ENCODE measurements around the gene DIO2.

DIO2 gene

DNA sequence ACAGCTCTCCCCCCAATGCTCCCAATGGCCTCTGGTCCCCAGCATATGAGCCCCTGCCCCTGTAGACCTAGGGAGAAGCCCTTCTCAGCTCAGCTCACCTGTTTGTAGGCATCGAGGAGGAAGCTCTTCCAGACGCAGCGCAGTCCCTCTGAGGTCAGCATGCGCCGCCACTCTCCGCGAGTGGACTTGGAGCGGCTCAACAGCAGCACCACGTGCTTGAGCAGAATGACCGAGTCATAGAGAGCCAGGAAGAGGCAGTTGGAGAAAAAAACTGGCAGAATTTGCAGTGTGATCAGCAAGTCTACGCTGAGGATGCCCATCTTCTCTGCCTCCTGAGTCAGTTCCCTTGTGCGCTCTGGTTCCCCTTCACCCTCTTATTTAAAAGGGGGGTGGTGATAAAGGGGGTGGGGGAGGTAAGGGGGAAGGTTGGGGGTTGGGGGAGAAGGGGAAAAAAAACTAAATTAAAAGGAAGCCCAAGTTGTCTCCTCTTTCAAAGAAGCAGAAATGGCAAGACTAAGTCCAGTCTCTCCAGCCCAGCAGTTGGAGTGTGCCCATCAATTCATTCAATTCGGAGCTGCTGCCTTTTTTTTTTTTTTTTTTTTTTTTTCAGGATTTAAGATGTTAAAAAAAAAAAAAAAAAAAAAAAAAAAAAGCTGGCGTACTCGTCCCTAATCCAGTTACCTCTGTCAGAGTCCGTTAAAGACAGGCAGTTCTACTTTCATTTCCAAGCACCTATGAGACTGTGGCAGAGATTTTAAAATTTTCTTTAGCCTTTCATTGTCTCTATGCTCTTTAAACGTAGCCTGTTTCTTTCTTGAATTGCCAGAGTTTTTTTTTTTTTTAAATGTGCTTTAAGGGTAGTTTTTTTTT lies at the start of gene DIO2:
TSS of gene DIO2 (minus strand) at position 352 of the 870 bp plus-strand sequence. CDS start at position 320, 32 bp downstream.
- no peak for DNase-seq

DNA sequence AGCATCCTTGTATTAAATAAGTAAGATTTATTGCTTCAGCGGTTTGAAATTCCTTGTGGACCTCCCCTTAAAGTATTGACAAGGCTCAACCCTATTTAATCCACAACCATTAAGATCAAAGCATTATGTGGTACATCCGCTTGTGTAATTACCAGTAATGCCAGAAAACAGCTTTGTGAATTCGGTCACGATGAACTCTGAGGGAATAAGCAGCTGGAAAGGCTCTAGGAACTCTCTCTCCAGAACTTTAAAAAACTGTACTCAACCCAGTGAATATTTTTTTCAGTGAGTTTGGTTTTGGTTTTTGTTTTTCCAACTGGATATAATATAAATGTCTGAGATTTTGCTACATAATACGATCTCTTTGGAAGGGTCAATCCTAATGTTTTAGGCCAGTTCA lies 49.3 kb upstream of the DIO2 start:
- no peak for DNase-seq

DNA sequence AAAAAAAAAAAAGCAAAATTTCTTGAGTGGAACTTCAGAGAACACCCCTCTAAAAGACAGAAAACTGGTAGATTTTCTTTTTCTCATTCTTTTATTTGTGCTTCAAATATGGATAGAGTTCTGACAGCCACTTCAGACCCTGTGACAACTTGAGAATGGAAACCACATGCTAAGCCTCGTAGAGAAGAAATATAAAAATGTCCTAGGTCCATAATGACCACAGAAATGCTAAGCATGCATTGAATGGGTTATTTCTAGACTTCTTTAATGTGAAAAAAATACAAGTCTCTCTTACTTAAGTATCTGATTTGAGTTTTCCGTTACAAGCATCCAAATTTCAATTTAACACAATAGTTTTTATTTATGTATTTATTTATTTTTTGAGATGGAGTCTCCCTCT lies 28.3 kb upstream of the DIO2 start:
- no peak for DNase-seq

DNA sequence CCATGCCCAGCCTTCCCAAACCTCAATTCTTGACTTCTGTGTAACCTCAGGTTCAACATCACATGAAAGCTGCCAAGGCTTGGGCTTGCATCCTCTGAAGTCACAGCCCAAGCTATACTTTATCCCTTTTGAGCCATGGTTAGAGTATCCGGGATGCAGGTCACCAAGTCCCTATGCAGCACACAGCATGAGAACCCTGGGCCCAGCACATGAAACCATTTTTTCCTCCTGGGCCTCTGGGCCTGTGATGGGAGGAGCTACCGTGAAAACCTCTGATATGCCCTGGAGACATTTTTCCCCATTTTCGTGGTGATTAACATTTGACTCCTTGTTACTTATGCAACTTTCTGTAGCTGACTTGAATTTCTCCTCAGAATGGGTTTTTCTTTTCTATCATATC lies 25.8 kb upstream of the DIO2 start:
- no peak for DNase-seq

DNA sequence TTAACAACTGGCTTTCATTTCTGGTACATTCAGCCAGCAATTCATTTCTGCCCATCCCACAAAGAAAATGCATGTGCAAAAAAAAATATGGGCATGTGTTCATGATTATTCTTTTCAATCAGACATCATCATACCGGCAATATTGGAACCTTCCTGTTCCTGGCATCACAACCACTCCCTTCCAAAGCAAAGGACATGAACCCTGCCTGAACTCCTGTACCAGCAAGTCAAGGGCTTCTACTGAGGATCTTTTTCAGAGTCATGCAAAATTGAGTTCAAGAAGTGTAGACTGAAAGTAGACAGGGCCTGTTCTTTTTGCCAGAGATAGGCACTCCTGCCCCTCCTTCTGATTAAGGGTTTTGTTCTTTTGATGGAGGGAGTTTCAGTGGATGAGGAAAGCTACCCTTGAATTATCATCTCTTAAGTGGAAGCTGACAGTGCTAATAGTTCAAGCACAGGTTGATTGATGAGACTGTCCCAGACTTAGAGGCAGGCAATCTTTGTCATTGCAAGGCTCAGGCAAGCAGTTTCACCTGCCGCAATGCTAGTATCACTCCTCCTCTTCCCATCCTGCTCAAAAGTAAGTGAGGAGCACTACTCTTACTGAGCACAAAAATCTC lies 22.3 kb upstream of the DIO2 start:
- no peak for DNase-seq

DNA sequence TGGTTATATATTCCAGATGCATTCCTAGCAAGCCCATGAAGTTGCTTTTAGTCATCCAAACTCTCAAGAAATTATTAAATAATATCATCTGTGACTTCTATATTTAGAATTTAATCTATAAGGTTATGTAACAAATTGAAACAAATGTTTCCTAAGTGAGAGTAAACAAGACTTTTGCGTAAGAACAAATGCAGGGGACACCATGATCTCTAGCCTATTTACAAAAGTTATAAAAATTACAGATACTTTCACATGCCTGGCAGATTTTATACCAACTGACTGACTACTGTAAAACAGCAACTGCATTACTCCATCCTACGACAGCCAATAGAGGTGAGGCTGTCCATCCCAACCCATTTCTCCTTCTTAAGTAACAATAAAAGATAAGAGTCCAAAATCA lies 20.4 kb upstream of the DIO2 start:
- no peak for DNase-seq

DNA sequence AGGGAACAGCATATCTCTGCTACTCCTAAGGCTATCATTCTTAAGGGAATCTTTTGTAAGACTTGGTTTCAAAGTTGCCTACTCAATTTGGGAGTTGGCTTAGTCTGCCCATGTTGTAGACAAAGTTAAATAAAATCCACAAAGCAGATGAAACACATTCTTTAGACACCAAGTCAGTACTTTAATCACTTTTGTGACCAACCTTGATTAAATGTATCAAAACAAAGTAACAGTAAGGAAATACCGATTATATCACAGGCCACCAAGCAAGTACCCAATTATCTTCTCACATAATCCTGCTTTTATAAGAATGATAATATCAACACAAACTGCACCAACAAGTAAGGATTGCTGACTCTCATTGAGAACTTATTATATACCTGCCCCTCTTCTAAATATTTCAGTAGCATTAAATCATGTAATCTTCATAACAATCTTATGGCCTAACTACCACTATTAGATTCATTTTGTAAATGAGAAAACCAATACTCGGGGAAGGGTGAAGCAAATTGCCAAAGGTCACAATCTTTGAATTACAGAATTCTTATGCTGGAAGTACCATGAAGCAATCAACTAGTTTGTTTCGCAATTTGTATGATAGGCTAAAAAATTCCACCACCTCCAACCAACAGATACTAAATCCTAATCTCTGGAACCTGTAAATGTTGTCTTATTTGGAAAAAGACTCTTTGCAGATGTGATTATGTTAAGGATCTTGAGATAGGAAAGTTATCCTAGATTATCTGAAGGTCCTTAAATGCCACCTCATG lies 12.6 kb upstream of the DIO2 start:
- no peak for DNase-seq

DNA sequence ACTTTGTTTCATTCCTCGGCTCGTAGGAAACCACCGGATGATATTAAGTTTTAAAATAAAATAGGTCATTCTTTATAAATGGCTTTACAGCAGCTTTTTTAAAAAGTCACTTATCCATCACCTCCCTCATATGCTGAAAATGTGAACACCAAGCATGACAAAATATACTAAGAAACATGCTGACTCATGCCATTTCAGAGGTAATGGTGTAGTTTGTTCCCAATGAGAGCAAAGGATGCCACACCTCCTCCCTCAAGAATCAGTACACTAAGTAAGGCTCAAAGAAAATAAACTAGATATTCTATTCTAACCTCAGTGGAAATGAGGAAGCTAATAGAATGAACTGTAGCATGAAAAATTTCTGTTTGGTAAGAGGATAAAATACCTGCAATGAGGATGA lies 5.5 kb upstream of the DIO2 start:
- no peak for DNase-seq

DNA sequence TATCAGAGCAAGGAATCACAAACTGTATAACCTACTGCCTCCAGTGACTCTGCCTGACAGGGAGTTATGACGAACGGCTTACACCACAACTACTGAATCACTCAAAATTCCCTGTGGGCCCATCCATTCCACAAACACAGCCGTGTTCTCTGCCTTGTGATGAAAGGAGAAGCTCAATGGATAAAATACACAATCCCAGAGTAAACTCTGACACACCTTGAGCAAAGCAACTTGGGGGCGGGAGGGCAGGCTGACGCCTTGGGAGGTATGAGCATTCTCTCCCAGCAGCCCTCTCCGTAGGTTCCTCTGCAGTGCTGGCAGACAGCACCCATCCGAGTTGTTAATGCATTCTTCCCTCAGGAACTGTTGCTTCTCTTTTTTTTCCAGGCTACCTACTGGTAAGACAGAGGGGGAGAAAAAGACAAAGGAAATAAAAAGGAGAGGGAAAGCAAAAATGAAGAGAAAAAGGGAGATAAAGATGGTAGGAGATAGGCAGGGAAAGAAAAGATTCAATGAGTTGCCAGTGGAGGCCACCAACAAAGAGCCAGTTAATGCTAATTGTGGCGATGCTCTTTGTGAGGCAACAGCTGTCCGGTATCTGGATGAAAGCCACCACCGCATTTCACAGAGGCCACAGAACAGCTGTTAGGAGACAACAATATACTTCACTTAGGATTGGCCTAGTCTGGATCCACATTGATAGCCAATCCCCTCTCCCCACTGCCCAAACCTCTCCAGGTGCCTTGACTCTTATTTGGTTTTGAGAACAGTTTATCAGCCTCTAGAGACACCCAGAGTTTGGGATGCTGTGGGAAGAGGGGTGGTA lies 4.7 kb upstream of the DIO2 start:
- no peak for DNase-seq

DNA sequence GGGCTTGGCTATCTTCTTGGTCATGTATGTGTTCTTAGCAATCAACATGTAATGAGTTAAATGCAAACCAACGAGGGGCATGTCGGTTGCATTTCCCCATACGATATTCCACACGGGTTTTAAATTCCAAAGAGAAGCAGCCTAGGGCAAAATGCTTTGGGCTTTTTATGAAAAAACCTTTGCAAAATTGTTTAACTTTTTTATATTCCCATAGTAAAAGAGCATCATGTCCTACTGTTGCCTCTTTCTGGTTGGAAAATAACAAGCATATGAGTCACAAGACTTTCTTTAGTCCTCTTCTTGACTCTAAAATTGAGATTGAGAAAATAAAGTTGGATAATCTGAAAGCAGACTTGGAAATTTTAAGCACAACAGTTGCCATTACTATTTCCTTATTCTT lies 3.8 kb upstream of the DIO2 start:
- no peak for DNase-seq

DNA sequence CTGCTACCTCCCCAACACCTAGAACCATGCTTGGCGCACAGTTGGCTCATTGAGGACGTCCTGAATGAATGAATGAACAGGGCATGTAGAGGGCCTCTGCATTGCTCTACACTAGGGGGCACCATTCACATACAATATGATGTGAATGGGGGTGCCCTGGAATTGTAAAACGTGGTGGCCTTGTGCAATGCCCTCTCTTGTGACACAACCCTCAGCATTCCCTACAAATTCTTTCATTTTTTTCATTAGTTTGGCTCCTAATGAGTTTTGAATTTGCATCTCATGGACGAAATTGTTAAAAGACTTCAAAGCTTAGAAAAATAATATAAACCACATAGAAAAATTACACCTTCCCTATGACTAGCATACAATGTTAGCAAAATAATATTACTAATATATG lies 2.3 kb upstream of the DIO2 start:
- DNase-seq, result peak in 1 of 2 experiments; percentile 11

DNA sequence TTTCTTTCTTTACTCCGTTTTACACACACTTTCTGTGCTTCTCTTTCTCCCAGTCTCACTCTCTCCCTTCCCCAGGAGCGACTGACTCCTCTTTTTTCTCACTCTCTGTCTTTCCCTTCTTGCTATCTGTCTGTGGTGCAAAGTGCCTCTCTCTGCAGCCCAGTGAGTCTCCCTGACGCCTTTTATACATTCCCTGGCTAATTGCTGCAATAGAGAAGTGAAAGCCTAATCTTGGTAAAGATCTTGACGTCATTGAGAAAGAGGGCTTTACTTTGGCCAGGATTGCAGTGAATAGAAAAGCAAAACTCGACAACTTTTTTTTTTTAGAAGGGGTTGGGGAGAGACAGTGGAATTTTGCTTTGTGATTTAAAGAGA lies 706 bp upstream of the DIO2 start:
- no peak for DNase-seq

DNA sequence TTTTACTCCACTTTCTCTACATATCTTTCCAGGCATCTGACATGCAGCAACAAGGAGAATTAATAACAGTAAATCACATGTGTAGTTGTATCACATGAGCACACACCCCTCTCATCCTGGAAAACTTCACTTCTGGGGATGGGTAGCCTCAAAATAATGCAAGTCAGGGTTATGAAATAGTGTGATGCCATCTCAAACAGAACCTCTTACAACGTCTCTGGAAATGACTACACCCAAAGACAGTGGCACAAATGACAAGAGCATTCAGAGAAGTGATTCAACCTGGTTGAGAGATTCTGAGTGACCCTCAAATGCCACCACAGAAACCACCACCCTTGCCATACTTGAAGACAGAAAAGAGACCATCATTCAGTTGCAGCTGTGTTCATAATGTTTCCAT lies 2.8 kb downstream of the DIO2 start:
- no peak for DNase-seq

DNA sequence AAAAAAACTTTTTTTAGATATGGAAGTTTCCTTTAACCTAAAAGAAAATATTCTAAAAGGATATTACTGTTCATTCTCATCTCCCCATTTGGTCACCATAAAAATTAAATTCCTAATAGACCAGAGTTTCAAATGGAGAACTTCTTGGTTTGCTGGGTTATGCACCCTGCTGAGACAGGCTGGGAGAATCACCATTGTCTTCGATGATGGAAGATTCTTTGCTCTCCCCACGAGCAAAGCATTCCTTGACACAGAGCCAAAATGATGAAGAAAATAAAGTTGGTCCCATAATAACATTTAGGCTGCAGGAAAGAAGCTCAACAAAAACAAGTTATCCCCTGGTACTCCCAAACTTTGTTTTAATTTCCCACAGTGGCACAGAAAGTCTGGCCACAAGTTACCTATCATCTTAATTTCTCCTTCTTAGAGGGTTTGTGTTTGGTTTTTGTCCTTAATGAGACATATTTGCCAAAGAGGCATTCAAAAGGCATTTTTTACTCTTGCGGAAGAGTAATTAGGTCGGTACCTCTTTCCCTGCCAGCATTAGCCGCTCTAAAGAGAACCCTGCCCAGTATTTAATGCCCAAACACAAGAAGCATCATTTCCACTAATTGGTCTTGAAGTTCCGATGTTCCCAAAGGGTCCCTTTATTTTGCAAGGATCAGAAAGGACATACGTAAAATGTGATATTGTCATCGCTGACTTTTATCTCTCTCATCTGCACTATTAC lies 4.8 kb downstream of the DIO2 start:
- DNase-seq, result no peak

DNA sequence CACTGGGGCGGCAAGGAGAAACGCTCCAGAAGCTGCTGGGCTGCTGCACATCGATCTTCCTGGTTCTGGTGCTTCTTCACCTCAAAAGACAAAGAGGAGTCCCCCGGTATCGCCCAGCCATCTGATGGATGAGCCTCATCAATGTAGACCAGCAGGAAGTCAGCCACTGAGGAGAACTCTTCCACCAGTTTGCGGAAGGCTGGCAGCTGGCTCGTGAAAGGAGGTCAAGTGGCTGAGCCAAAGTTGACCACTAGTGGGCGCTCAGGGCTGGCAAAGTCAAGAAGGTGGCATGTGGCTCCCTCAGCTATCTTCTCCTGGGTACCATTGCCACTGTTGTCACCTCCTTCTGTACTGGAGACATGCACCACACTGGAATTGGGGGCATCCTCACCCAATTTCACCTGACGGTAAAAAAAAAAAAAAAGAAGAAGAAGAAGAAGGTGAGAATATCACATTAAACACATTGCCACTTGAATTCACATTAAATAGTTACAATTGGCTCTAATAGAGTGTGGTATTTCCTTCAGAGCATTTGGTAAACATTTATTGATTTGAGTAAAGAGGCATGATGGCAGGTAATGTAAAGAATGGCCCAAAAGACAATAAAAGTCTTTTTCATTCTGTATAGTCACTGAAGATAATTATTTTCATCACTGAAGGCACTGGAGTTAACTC lies 8.3 kb downstream of the DIO2 start:
- DNase-seq, result peak; percentile 29

DNA sequence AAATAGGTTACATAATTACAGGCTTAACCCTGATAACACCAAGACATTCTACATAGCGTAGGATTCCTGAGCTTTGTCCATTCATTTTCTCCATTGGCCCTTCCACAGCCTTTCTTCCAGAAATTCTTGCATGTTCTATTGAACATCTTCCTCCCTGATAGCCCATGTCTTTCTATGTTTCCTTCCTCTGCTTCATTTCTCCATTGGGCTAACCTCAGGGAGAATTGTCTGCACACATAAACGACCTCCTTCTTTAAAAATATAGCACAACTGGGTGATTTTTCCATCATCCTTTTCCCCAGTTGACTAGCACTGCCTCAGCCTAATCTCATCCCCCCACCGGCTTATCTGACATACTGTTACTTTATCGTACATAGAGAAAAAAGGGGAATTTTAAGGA lies 11.2 kb downstream of the DIO2 start:
- no peak for DNase-seq

DNA sequence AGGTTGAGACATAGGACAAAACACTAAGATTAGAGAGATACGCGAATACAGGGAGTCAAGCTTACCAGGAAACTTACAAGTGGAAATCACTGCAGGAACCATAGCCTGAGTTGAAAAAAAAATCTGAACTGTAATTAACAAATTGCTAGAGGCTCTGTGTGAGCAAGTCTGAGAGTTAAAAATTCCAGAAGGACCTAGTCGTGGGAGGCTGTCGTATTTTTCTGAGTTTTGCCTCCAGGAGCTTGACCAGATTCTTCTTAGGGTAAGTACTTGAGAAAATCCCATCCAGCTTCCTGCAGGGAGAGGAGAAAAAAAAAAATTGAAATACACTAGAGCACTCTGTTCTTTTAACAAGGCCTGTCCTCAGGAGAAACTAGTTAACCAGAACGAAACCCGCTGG lies 22.7 kb downstream of the DIO2 start:
- no peak for DNase-seq

DNA sequence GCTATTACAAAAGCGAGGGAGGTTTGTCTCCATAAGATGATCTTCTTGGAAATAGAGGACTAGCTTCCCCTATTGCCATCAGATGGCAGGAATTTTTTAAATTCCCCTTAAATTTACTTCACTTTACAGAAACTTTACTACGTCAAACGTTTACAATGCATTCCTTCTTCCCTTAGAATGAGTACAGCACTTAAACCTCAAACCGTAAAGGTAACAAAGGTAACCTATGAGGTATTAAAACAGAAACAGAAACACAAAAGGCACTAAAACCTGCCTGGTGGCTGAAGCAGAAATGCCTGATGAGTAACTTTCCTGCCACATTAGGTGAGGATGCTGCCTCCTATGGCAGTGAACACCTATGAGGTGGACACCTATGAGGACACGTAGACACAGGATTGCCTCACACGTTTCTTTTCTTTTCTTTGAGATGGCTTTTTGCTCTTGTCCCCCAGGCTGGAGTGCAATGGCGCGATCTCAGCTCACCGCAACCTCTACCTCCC lies 25.0 kb downstream of the DIO2 start:
- no peak for DNase-seq

DNA sequence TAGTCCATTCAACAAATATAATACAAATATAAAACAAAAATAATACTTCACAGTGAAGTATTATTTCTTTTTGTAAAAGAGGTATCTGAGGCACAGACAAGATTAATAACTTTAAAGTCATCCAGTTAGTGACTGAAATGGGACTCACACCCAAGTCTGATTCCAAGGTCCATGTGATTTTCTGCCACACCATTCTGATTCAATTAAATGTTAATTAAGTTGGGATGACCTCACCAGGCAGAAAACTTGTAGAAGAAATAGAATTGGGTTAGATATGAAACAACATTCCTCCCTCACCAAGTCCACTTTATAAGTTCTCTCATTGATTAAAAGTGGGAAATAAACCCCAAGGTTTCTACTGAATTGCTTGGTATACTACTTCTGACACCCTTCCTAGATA lies 34.4 kb downstream of the DIO2 start:
- no peak for DNase-seq

DNA sequence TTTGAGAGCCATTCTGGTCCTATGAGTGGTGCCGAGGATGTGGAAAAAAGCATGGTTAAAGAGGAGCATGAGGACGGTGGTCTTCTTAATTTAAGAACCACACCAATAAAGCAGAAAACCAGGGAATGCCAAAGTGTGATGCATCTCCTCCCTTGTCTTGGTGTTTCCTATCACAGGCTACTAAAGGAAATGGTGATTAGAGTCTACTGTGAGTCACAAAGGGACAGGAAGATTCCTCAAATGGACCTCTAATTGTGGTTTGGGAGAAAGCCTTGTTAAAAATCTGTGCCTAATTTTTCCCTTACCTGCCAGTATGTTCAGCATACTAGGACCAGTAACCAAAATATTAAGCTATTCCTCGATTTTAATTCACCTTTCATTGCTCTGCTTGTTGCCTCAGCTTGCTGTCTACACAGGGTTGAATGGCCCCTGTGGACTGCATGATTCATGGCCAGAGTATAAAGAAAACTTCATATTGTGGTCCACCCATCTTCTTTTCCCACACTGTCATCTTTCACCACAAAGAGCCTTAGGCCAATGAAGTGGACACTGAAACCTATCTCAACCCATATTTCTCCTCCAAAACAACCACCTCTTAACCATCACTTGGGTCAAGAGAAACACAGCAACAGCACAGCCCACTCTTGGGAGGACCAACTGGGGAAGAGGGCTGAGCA lies 38.8 kb downstream of the DIO2 start:
- DNase-seq, result no peak
